Caco-2 (cell line): ENCODE measurements around the gene MBL2. TPM values are rescaled to one million over a fixed set of nuclear protein-coding genes. Genes with fewer than 3 reads are reported as not detected.

ENCODE experiments used
- BruUV-seq: library from RNA; stranded (reverse); fragments of 400-500 nt; replicated peaks from 2 replicates; lab custom pipeline; 2021; lab: Mats Ljungman, UMichigan
- CTCF ChIA-PET: fragments of 300-600 bp; sonication (Branson Sonifier 250); formaldehyde crosslinking; loops from one replicate; lab custom pipeline; 2022; ENCODE audit warnings: antibody characterized with exemption; lab: Charles Lee
- POLR2A ChIA-PET: fragments of 300-600 bp; sonication (Branson Sonifier 250); formaldehyde crosslinking; loops from one replicate; lab custom pipeline; 2022; ENCODE audit warnings: antibody characterized with exemption; lab: Charles Lee
- DNase-seq, 2 experiments: peaks; one replicate each; pipeline versions ENCODE4 v3.0.0 to v3.0.0-alpha.2; 2020 to 2022
- H3K27me3 ChIP-seq: replicated peaks from 2 replicates; pipeline ENCODE4 v1.6.0; 2011; ENCODE audit warnings: low read length; ENCODE audit not compliant: control insufficient read depth, insufficient read depth
- H3K36me3 ChIP-seq: 2 replicates; pipeline ENCODE4 v1.5.1; 2011; ENCODE audit warnings: low read length; ENCODE audit not compliant: control insufficient read depth, insufficient read depth
- H3K4me1 ChIP-seq: fragments of 250-450 bp; sonication (Bioruptor Pico); 2 replicates; pipeline ENCODE4 v1.5.1; 2020; ENCODE audit warnings: mild to moderate bottlenecking
- H3K4me3 ChIP-seq: 2 replicates; pipeline ENCODE4 v1.5.1; 2011; ENCODE audit warnings: low read depth, mild to moderate bottlenecking, control low read depth, low read length
- H3K9me3 ChIP-seq: fragments of 250-450 bp; sonication (Bioruptor Pico); 2 replicates; pipeline ENCODE4 v1.5.1; 2020; ENCODE audit warnings: mild to moderate bottlenecking, moderate library complexity
- H3K27ac Mint-ChIP-seq: one replicate; pipeline ENCODE4 v1.8.0; 2022; ENCODE audit warnings: mixed read lengths; ENCODE audit not compliant: unreplicated experiment
- H3K27me3 Mint-ChIP-seq: one replicate; pipeline ENCODE4 v1.8.0; 2022; ENCODE audit warnings: mixed read lengths; ENCODE audit not compliant: insufficient read depth, unreplicated experiment
- H3K36me3 Mint-ChIP-seq: one replicate; pipeline ENCODE4 v1.8.0; 2022; ENCODE audit warnings: mild to moderate bottlenecking, mixed read lengths; ENCODE audit not compliant: insufficient read depth, unreplicated experiment
- H3K4me1 Mint-ChIP-seq: one replicate; pipeline ENCODE4 v1.8.0; 2022; ENCODE audit warnings: low read depth, mixed read lengths; ENCODE audit not compliant: unreplicated experiment
- H3K4me3 Mint-ChIP-seq: one replicate; pipeline ENCODE4 v1.8.0; 2022; ENCODE audit warnings: mild to moderate bottlenecking, moderate library complexity, mixed read lengths; ENCODE audit not compliant: unreplicated experiment
- H3K9me3 Mint-ChIP-seq: one replicate; pipeline ENCODE4 v1.8.0; 2022; ENCODE audit warnings: mixed read lengths; ENCODE audit not compliant: unreplicated experiment
- CTCF ChIP-seq, 2 experiments: fragments of 200-600 bp in 1 of 2; IDR thresholded peaks; 1 replicate in 1 of 2; 2 replicates in 1 of 2; pipeline versions ENCODE4 v1.5.1 to v1.8.0; 2011 to 2022; ENCODE audit warnings: antibody characterized with exemption in 1 of 2, control low read depth in 1 of 2, inconsistent platforms in 1 of 2, low read depth in 1 of 2, low read length in 1 of 2, mild to moderate bottlenecking in 1 of 2, moderate library complexity in 1 of 2; ENCODE audit not compliant: insufficient read depth in 1 of 2, severe bottlenecking in 1 of 2, unreplicated experiment in 1 of 2
- intact Hi-C: fragments of 100-400 bp; cut with micrococcal nuclease; formaldehyde crosslinking; loops from one replicate; pipeline ENCODE4 v1.10.0; 2022; ENCODE audit not compliant: unreplicated experiment
- total RNA-seq: library from RNA; stranded (reverse); gene quantifications from 2 replicates; pipeline ENCODE4 v1.2.3, GENCODE V29; 2022

MBL2 gene
- total RNA-seq, 1 experiment from 2014 or later: 0.20 TPM

- Mint-ChIP-seq H3K27me3 (no peaks in the 10 kb centered on the region), H3K9me3 (peaks cover 13% of the 10 kb centered on the region), H3K4me3 (no peak overlapping the region), H3K36me3 (no peaks in the 10 kb centered on the region), H3K4me1 (peaks cover 55% of the 10 kb centered on the region), H3K27ac (no peak overlapping the region)
- no peaks in the 10 kb centered on the region for H3K36me3 ChIP-seq
- H3K4me3 ChIP-seq: no peak overlapping the region
- DNase-seq: no peak
- ChIA-PET POLR2A (no interaction called here), CTCF (interaction anchor here (0.8 to 1.0 kb wide), 2 partner anchors 29 to 30 kb away, joined by 3 to 4 read pairs; no protein-coding TSS in a partner anchor)
- intact Hi-C loops: no loop called here
- H3K9me3 ChIP-seq: no peaks in the 10 kb centered on the region
- no TSS peak for BruUV-seq
- no peak for TF ChIP-seq CTCF (IDR thresholded peaks at IDR 0.05; ENCODE audit: insufficient read depth in 1 of 2, low read depth in 1 of 2, low read length in 1 of 2, severe bottlenecking in 1 of 2, unreplicated experiment in 1 of 2)
- H3K4me1 ChIP-seq: peaks cover 43% of the 10 kb centered on the region
- no peaks in the 10 kb centered on the region for H3K27me3 ChIP-seq
These were observed 794 bp downstream of the MBL2 start for GRCh38 chr10:52771534-52772445.

- POLR2A ChIA-PET: no interaction called here
- Mint-ChIP-seq H3K9me3 (peaks cover 13% of the 10 kb centered on the region), H3K27me3 (no peaks in the 10 kb centered on the region), H3K27ac (no peak overlapping the region), H3K4me3 (no peak overlapping the region), H3K4me1 (peaks cover 47% of the 10 kb centered on the region), H3K36me3 (no peaks in the 10 kb centered on the region)
- H3K9me3 ChIP-seq: 0 out of 2 replicates have a peak, but pooled peaks cover 3% of the 10 kb centered on the region
- CTCF ChIA-PET: interaction anchor here (1.0 kb wide), 1 partner anchor 30 kb away, joined by 4 read pairs; no protein-coding TSS in a partner anchor
- no peak overlapping the region for H3K4me3 ChIP-seq
- intact Hi-C loops: no loop called here
- no peaks in the 10 kb centered on the region for H3K36me3 ChIP-seq
- peaks cover 43% of the 10 kb centered on the region for H3K4me1 ChIP-seq
- no peak for DNase-seq
- no peaks in the 10 kb centered on the region for H3K27me3 ChIP-seq
- TF ChIP-seq CTCF (IDR thresholded peaks at IDR 0.05; ENCODE audit: insufficient read depth in 1 of 2, low read depth in 1 of 2, low read length in 1 of 2, severe bottlenecking in 1 of 2, unreplicated experiment in 1 of 2): no peak
- no TSS peak for BruUV-seq
These were observed 1.7 kb downstream of the MBL2 start for GRCh38 chr10:52770904-52771303.

DNA sequence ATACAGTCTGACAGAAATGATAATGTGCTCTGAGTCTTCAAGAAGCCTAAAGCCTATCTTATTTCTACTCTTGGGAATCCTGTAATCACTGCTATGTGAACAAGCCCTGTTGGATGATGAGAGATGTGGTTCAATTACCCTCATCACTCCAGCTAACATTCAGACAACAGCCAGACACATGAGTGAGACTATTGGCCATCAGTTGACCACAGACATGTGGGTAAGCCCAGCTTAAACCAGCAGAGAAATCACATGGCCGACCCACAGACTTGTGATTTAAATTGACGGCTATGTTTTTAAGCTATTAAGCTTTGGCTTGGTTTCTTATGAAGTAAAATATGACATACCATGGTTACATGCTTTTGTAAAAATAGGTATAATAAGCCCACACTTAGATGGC, 2.6 kb downstream of the MBL2 start:
- Mint-ChIP-seq H3K9me3 (peaks cover 13% of the 10 kb centered on the region), H3K4me3 (no peak overlapping the region), H3K36me3 (no peaks in the 10 kb centered on the region), H3K27me3 (no peaks in the 10 kb centered on the region), H3K27ac (no peak overlapping the region), H3K4me1 (peaks cover 38% of the 10 kb centered on the region)
- POLR2A ChIA-PET: no interaction called here
- no peak for TF ChIP-seq CTCF (IDR thresholded peaks at IDR 0.05; ENCODE audit: insufficient read depth in 1 of 2, low read depth in 1 of 2, low read length in 1 of 2, severe bottlenecking in 1 of 2, unreplicated experiment in 1 of 2)
- intact Hi-C loops: no loop called here
- CTCF ChIA-PET: no interaction called here
- H3K4me1 ChIP-seq: peaks cover 34% of the 10 kb centered on the region
- 0 out of 2 replicates have a peak, but pooled peaks cover 3% of the 10 kb centered on the region for H3K9me3 ChIP-seq
- H3K27me3 ChIP-seq: no peaks in the 10 kb centered on the region
- DNase-seq: no peak
- H3K36me3 ChIP-seq: no peaks in the 10 kb centered on the region
- H3K4me3 ChIP-seq: no peak overlapping the region
- no TSS peak for BruUV-seq
